HAP-1 (cell line): Measurements from ENCODE around the gene VPS8.

ENCODE experiments used
- DNase-seq, 2 experiments: peaks; one replicate each; pipeline ENCODE4 v3.0.0-alpha.2; 2016 to 2020; ENCODE audit warnings: low spot score in 2 of 2
- H3K27me3 ChIP-seq: fragments of 250-450 bp; sonication (Bioruptor Pico); 2 replicates; pipeline ENCODE4 v1.5.1; 2020; ENCODE audit warnings: low read depth, mild to moderate bottlenecking, moderate library complexity
- H3K36me3 ChIP-seq: fragments of 250-450 bp; sonication (Bioruptor Pico); replicated peaks from 2 replicates; pipeline ENCODE4 v1.5.1; 2020; ENCODE audit warnings: mild to moderate bottlenecking
- H3K4me1 ChIP-seq: fragments of 250-450 bp; sonication (Bioruptor Pico); 2 replicates; pipeline ENCODE4 v1.5.1; 2020; ENCODE audit warnings: mild to moderate bottlenecking
- H3K4me3 ChIP-seq: fragments of 250-450 bp; sonication (Bioruptor Pico); 2 replicates; pipeline ENCODE4 v1.5.1; 2020; ENCODE audit warnings: mild to moderate bottlenecking, moderate library complexity
- H3K9me3 ChIP-seq: fragments of 250-450 bp; sonication (Bioruptor Pico); 2 replicates; pipeline ENCODE4 v1.5.1; 2020; ENCODE audit warnings: mild to moderate bottlenecking, moderate library complexity
- in situ Hi-C: fragments of 300-500 bp; cut with MboI; formaldehyde crosslinking; loops from 3 replicates; pipeline ENCODE4 v1.14.3; 2020; ENCODE audit warnings: low sequenced_read_pairs, inconsistent platforms, mixed read lengths

VPS8 gene

DNA sequence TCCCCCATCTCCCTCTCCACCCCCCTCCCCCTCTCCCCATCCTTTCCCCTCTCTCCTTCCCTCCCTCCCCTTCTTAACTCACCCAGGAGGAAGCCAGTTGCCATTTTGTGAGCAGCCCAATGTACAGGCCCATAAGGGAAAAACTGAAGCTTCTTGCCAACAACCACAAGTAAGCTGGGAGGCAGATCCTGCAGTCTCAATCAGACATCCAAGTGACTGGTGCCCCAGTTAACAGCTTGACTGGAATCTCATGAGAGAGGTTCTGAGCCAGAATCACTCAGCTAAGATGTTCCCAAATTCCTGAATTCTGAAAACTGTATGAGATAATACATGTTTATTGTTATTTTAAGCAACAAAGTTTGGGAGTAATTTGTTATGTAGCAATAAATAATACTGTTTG, 250.2 kb downstream of the VPS8 start:
- in situ Hi-C loops, result no loop called here
- DNase-seq, result no peak
- H3K4me3 ChIP-seq, result no peak overlapping the region
- H3K27me3 ChIP-seq, result no peaks in the 10 kb centered on the region
- H3K36me3 ChIP-seq, result no peaks in the 10 kb centered on the region
- no peaks in the 10 kb centered on the region for H3K4me1 ChIP-seq
- peaks cover 3% of the 10 kb centered on the region; the same call in 1 of the 2 replicates for H3K9me3 ChIP-seq

DNA sequence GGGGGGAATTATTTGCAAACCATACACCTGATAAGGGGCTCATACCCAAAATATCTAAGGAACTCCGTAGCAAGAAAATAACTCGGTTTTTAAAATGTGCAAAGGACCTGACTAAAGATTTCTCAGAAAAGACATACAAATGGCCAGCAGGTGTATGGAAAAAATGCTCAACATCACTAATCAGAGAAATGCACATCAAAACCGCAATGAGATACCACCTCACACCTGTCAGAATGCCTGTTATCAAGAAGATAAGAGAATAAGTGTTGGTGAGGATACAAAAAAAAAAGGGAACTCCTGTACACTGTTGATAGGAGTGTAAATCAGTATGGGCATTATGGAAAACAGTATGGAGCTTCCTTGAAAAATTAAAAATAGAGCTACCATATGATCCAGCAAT, 251.5 kb downstream of the VPS8 start:
- Histone ChIP-seq H3K27me3 (no peaks in the 10 kb centered on the region), H3K4me1 (no peaks in the 10 kb centered on the region)
- in situ Hi-C loops, result no loop called here

GRCh38 chr3:185065059-185065458, 253.1 kb downstream of the VPS8 start:
- Histone ChIP-seq H3K27me3 (no peaks in the 10 kb centered on the region), H3K4me3 (no peak overlapping the region), H3K4me1 (no peaks in the 10 kb centered on the region), H3K9me3 (peaks cover 3% of the 10 kb centered on the region; the same call in 1 of the 2 replicates), H3K36me3 (no peaks in the 10 kb centered on the region)
- no peak for DNase-seq
- in situ Hi-C loops, result no loop called here

More for the DNA sequence above, 251.5 kb downstream of the VPS8 start:
- Histone ChIP-seq H3K9me3 (peaks cover 3% of the 10 kb centered on the region; the same call in 1 of the 2 replicates), H3K36me3 (no peaks in the 10 kb centered on the region), H3K4me3 (no peak overlapping the region)
- DNase-seq, result no peak

- in situ Hi-C loops, result no loop called here
- Histone ChIP-seq H3K36me3 (no peaks in the 10 kb centered on the region), H3K4me1 (no peaks in the 10 kb centered on the region), H3K9me3 (no peaks in the 10 kb centered on the region), H3K27me3 (no peaks in the 10 kb centered on the region), H3K4me3 (no peak overlapping the region)
- DNase-seq, result no peak
Measured at GRCh38 chr3:185066251-185066650, 254.3 kb downstream of the VPS8 start.

DNA sequence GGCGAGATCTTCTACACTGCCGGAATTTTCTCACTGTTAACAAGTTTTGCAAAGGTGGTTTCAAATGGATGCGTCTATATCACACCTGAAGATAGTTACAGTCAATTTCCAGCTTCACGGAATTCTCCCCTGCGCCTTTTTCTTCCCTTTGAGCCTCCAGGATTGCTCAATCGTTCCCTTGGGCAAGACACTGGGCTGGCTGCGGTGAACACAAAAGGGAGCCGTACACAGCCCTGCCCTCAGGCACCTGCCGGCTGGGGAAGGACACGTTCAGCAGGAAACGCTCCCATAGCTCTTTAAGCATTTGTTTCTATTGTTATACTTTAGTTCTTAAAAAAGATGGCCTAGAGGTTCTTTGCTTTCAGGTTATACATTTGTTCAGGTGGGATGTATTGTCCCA, 255.2 kb downstream of the VPS8 start:
- Histone ChIP-seq H3K36me3 (no peaks in the 10 kb centered on the region), H3K9me3 (no peaks in the 10 kb centered on the region), H3K4me1 (no peaks in the 10 kb centered on the region), H3K4me3 (no peak overlapping the region), H3K27me3 (no peaks in the 10 kb centered on the region)
- in situ Hi-C loops, result no loop called here
- no peak for DNase-seq

DNA sequence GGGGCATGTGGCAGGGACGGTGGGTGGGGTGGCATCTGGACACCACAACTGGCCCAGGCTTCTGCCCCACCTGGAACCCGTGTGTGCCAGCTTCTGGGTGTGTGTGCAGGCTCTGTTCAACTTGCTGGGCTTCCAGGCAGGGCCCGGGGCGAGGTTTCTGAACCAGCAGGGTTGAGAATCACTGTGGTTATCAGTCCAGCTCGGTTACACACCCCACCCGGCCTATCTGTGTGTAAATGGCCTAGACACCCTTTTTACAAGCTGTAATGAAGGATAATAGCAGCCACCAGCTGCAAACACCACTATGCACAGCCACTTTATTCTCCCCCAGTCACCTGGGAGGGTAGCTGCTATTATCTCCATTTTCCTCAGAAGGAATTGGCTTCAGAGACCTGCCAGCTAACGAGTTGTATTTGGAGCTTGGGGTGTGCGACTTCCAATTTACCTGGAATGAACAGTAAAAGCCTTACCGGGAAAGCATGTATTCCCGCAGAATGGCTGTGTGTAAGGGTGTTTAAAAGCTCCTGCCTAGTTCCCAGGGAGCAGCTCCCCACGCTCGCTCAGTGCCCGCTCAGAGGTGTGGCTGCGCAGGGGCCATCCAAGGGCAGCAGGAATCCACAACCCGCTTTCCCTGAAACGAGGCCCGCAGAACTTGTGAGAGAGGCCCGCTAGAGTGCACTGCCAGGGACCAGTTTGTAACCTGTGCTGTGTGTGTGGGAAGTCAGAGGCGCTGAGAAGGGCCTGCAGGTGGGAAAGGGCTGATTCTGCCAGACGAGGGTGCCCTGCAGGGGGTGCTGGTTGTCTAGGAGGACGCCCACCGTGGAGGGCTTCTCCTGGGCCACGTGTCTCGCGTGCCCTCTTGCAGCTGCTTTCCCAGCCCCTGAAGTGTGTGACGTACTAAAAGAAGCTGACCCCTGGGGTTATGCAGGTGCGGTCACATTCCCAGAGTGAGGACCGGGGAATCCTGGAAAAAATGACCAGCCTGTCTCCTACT, 257.4 kb downstream of the VPS8 start:
- Histone ChIP-seq H3K9me3 (no peaks in the 10 kb centered on the region), H3K4me3 (no peak overlapping the region), H3K36me3 (no peaks in the 10 kb centered on the region), H3K4me1 (no peaks in the 10 kb centered on the region), H3K27me3 (no peaks in the 10 kb centered on the region)
- in situ Hi-C loops, result no loop called here
- DNase-seq, result peak in 1 of 2 experiments; percentile 38

DNA sequence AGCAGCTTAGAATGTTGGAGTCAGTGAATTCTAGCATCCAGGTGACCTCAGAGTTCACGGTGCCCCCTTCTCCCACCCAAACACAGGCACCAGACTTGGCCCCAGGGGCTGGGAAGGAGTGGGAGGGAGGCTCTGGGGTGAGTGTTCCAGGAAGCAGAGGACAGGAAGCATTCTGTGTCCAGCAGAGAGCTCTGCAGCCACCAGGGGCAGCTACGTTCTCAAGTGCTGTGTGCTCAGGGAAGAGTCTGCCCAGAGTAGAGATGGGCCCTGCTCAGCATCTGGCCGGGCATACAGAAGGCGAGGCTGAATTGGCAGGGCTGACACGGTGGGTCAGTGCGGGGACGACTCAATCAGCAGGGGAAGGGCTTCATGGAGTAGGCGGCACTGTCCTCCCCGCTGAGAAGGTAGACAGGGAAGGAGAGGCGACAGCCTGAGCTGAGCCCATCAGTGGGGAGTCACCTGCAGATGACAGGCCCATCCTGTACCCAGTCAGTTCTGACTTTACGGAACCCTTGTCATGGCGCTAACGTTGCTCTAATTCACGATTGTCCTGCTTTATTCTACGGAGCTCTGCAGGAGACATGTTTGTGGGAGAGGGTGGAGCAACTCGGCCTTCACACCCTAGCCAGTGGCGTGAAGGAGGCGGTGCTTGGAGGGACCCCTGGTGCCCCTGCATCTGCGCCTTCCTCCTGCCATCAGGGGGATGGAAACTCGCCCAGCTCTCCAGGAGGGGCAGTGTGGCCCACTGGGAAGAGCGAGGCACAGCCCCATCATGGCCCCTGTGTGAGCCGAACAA, 258.7 kb downstream of the VPS8 start:
- no peak for DNase-seq
- Histone ChIP-seq H3K36me3 (no peaks in the 10 kb centered on the region), H3K27me3 (no peaks in the 10 kb centered on the region), H3K4me3 (no peak overlapping the region), H3K9me3 (no peaks in the 10 kb centered on the region), H3K4me1 (no peaks in the 10 kb centered on the region)
- in situ Hi-C loops, result no loop called here

DNA sequence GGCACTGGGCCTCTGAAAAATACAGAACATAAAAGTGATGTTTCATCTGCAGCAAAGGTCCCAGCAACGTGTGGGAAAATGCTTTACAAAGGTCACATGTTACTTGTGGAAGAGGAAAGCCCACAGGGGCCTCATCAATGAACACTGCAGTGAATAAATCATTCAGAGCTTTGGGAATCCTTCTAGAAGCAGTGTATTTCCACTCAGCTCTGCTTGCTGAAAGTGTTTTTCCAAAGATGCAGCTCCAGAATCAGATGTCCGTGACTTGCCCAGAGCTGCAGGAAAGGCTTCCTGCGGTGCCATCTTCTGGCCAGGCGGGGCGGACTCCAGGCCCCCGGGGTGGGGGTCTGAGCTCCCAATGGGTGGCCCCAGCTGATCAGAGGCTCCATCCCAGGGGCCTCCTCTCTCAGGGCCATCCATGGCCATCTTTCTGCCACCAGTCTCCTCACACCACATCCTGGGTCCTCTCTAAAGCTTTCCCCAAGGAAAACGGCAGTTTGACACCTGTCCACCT, 259.4 kb downstream of the VPS8 start:
- no peak for DNase-seq

GRCh38 chr3:185075547-185075946, 263.6 kb downstream of the VPS8 start:
- Histone ChIP-seq H3K27me3 (no peaks in the 10 kb centered on the region), H3K4me1 (no peaks in the 10 kb centered on the region), H3K9me3 (no peaks in the 10 kb centered on the region), H3K36me3 (no peaks in the 10 kb centered on the region), H3K4me3 (no peak overlapping the region)
- DNase-seq, result no peak
- in situ Hi-C loops, result no loop called here

More for the DNA sequence above, 259.4 kb downstream of the VPS8 start:
- Histone ChIP-seq H3K36me3 (no peaks in the 10 kb centered on the region), H3K4me3 (no peak overlapping the region), H3K4me1 (no peaks in the 10 kb centered on the region), H3K9me3 (no peaks in the 10 kb centered on the region), H3K27me3 (no peaks in the 10 kb centered on the region)
- in situ Hi-C loops, result no loop called here

DNA sequence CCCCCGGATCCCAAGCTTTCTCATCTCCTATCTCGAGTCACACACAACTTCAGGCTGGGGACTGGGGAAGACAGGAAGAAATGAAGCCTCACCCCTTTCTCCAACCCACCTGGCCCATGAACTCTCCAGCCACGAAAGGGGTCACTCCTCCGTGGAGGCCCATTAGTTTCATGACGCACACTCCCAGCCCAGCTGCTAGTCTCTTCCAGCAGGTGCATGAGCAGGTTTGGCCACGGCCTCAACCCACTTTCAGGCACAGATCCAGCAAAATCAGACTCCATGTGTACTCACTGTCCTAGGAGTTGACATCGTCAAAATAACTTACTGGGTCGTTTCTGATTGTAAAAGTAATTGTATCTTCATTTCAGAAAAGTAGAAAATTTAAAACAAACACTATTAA, 264.3 kb downstream of the VPS8 start:
- Histone ChIP-seq H3K4me1 (no peaks in the 10 kb centered on the region), H3K4me3 (no peak overlapping the region), H3K27me3 (no peaks in the 10 kb centered on the region), H3K36me3 (no peaks in the 10 kb centered on the region), H3K9me3 (no peaks in the 10 kb centered on the region)
- in situ Hi-C loops, result no loop called here
- DNase-seq, result no peak

DNA sequence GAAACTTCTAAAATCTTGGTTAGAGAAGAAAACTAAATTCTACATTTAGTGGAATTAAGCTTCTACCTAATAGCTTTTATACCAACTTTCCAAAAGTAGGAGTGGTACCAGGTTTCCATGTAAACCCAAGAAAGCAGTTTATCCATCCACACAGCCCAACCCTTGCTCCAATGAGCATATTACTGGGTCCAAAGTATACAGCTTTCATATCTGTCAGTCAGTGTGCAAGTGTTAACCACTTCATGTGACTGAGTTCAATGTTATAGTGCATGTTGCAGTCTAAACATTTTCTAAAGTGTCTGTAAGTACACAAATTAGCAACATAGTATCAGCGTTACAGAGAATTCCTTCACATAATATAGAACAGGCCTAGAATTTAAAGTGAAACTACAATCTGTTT, 267.7 kb downstream of the VPS8 start:
- in situ Hi-C loops, result no loop called here
- no peaks in the 10 kb centered on the region for H3K27me3 ChIP-seq
- H3K4me3 ChIP-seq, result no peak overlapping the region
- no peaks in the 10 kb centered on the region for H3K9me3 ChIP-seq
- no peak for DNase-seq
- H3K4me1 ChIP-seq, result no peaks in the 10 kb centered on the region
- no peaks in the 10 kb centered on the region for H3K36me3 ChIP-seq

GRCh38 chr3:185081521-185081920, 269.6 kb downstream of the VPS8 start:
- Histone ChIP-seq H3K27me3 (no peaks in the 10 kb centered on the region), H3K36me3 (no peaks in the 10 kb centered on the region), H3K4me1 (no peaks in the 10 kb centered on the region), H3K4me3 (no peak overlapping the region), H3K9me3 (no peaks in the 10 kb centered on the region)
- no peak for DNase-seq
- in situ Hi-C loops, result no loop called here

GRCh38 chr3:185082149-185082548, 270.2 kb downstream of the VPS8 start:
- in situ Hi-C loops, result no loop called here
- H3K36me3 ChIP-seq, result no peaks in the 10 kb centered on the region
- no peaks in the 10 kb centered on the region for H3K27me3 ChIP-seq
- DNase-seq, result no peak
- H3K4me3 ChIP-seq, result no peak overlapping the region
- H3K9me3 ChIP-seq, result no peaks in the 10 kb centered on the region
- H3K4me1 ChIP-seq, result no peaks in the 10 kb centered on the region

GRCh38 chr3:185082829-185083228, 270.9 kb downstream of the VPS8 start:
- no peaks in the 10 kb centered on the region for H3K4me1 ChIP-seq
- H3K27me3 ChIP-seq, result no peaks in the 10 kb centered on the region
- no peaks in the 10 kb centered on the region for H3K36me3 ChIP-seq
- no peak overlapping the region for H3K4me3 ChIP-seq
- in situ Hi-C loops, result no loop called here
- H3K9me3 ChIP-seq, result no peaks in the 10 kb centered on the region
- DNase-seq, result no peak
